ENCODE data around the gene SIX3.

The SIX3 gene

GRCh38 chr2:44937688-44938240, 3.7 kb upstream of the SIX3 start:
- Histone ChIP-seq H3K4me3 (ENCODE audit: low read depth, low read length) (peak overlapping the region; percentile 56; the same call in 1 of the 2 replicates), H3K27ac (ENCODE audit: low read depth, low read length) (no peak overlapping the region), H3K27me3 (ENCODE audit: control insufficient read depth, insufficient read depth, low read length) (peaks cover 98% of the 10 kb centered on the region), H3K36me3 (ENCODE audit: control insufficient read depth, insufficient read depth, low read length) (no peaks in the 10 kb centered on the region), H3K9ac (ENCODE audit: low read depth, low read length) (no peak overlapping the region), H3K9me3 (ENCODE audit: control insufficient read depth, insufficient read depth, low read length) (no peaks in the 10 kb centered on the region), H3K4me1 (ENCODE audit: control insufficient read depth, insufficient read depth, low read length) (peaks cover 39% of the 10 kb centered on the region)

GRCh38 chr2:44938287-44939105, 3.0 kb upstream of the SIX3 start:
- H3K4me3 ChIP-seq (ENCODE audit: low read depth, low read length), result peak overlapping the region; percentile 56
- H3K27ac ChIP-seq (ENCODE audit: low read depth, low read length), result no peak overlapping the region

GRCh38 chr2:44939106-44940048, 2.1 kb upstream of the SIX3 start:
- Histone ChIP-seq H3K9me3 (ENCODE audit: control insufficient read depth, insufficient read depth, low read length) (no peaks in the 10 kb centered on the region), H3K27me3 (ENCODE audit: control insufficient read depth, insufficient read depth, low read length) (peaks cover 98% of the 10 kb centered on the region), H3K9ac (ENCODE audit: low read depth, low read length) (no peak overlapping the region), H3K27ac (ENCODE audit: low read depth, low read length) (no peak overlapping the region), H3K4me1 (ENCODE audit: control insufficient read depth, insufficient read depth, low read length) (peaks cover 31% of the 10 kb centered on the region; the same call in 1 of the 2 replicates), H3K4me3 (ENCODE audit: low read depth, low read length) (peak overlapping the region; percentile 56; the same call in 1 of the 2 replicates), H3K36me3 (ENCODE audit: control insufficient read depth, insufficient read depth, low read length) (no peaks in the 10 kb centered on the region)

More at GRCh38 chr2:44938287-44939105, 3.0 kb upstream of the SIX3 start:
- Histone ChIP-seq H3K9ac (ENCODE audit: low read depth, low read length) (no peak overlapping the region), H3K27me3 (ENCODE audit: control insufficient read depth, insufficient read depth, low read length) (peaks cover 98% of the 10 kb centered on the region), H3K4me1 (ENCODE audit: control insufficient read depth, insufficient read depth, low read length) (peaks cover 33% of the 10 kb centered on the region), H3K36me3 (ENCODE audit: control insufficient read depth, insufficient read depth, low read length) (no peaks in the 10 kb centered on the region), H3K9me3 (ENCODE audit: control insufficient read depth, insufficient read depth, low read length) (no peaks in the 10 kb centered on the region)

- no peak overlapping the region for H3K9ac ChIP-seq (ENCODE audit: low read depth, low read length)
- no peak overlapping the region for H3K4me3 ChIP-seq (ENCODE audit: low read depth, low read length)
- peaks cover 99% of the 10 kb centered on the region for H3K27me3 ChIP-seq (ENCODE audit: control insufficient read depth, insufficient read depth, low read length)
- no peaks in the 10 kb centered on the region for H3K36me3 ChIP-seq (ENCODE audit: control insufficient read depth, insufficient read depth, low read length)
- H3K27ac ChIP-seq (ENCODE audit: low read depth, low read length), result no peak overlapping the region
- no peaks in the 10 kb centered on the region for H3K9me3 ChIP-seq (ENCODE audit: control insufficient read depth, insufficient read depth, low read length)
- peaks cover 31% of the 10 kb centered on the region for H3K4me1 ChIP-seq (ENCODE audit: control insufficient read depth, insufficient read depth, low read length)
Observed at GRCh38 chr2:44940049-44940494, 1.4 kb upstream of the SIX3 start.

- H3K27ac ChIP-seq (ENCODE audit: low read depth, low read length), result no peak overlapping the region
- H3K27me3 ChIP-seq (ENCODE audit: control insufficient read depth, insufficient read depth, low read length), result peaks cover 99% of the 10 kb centered on the region
Observed at GRCh38 chr2:44940732-44941464, 604 bp upstream of the SIX3 start.

GRCh38 chr2:44942304-44943030, 965 bp downstream of the SIX3 start:
- Histone ChIP-seq H3K27ac (ENCODE audit: low read depth, low read length) (no peak overlapping the region), H3K4me1 (ENCODE audit: control insufficient read depth, insufficient read depth, low read length) (peaks cover 36% of the 10 kb centered on the region), H3K27me3 (ENCODE audit: control insufficient read depth, insufficient read depth, low read length) (peaks cover 99% of the 10 kb centered on the region), H3K9me3 (ENCODE audit: control insufficient read depth, insufficient read depth, low read length) (no peaks in the 10 kb centered on the region), H3K4me3 (ENCODE audit: low read depth, low read length) (peak overlapping the region; percentile 17; the same call in 1 of the 2 replicates), H3K36me3 (ENCODE audit: control insufficient read depth, insufficient read depth, low read length) (no peaks in the 10 kb centered on the region), H3K9ac (ENCODE audit: low read depth, low read length) (no peak overlapping the region)

More at GRCh38 chr2:44940732-44941464, 604 bp upstream of the SIX3 start:
- H3K4me3 ChIP-seq (ENCODE audit: low read depth, low read length), result no peak overlapping the region
- no peaks in the 10 kb centered on the region for H3K36me3 ChIP-seq (ENCODE audit: control insufficient read depth, insufficient read depth, low read length)
- H3K9ac ChIP-seq (ENCODE audit: low read depth, low read length), result no peak overlapping the region
- no peaks in the 10 kb centered on the region for H3K9me3 ChIP-seq (ENCODE audit: control insufficient read depth, insufficient read depth, low read length)
- H3K4me1 ChIP-seq (ENCODE audit: control insufficient read depth, insufficient read depth, low read length), result peaks cover 35% of the 10 kb centered on the region

- peaks cover 36% of the 10 kb centered on the region for H3K4me1 ChIP-seq (ENCODE audit: control insufficient read depth, insufficient read depth, low read length)
- H3K27me3 ChIP-seq (ENCODE audit: control insufficient read depth, insufficient read depth, low read length), result peaks cover 100% of the 10 kb centered on the region
- H3K4me3 ChIP-seq (ENCODE audit: low read depth, low read length), result peak overlapping the region; percentile 17; the same call in 1 of the 2 replicates
- no peak overlapping the region for H3K9ac ChIP-seq (ENCODE audit: low read depth, low read length)
- no peaks in the 10 kb centered on the region for H3K36me3 ChIP-seq (ENCODE audit: control insufficient read depth, insufficient read depth, low read length)
- no peak overlapping the region for H3K27ac ChIP-seq (ENCODE audit: low read depth, low read length)
- no peaks in the 10 kb centered on the region for H3K9me3 ChIP-seq (ENCODE audit: control insufficient read depth, insufficient read depth, low read length)
Observed at GRCh38 chr2:44943031-44943692, 1.7 kb downstream of the SIX3 start.

- Histone ChIP-seq H3K27me3 (ENCODE audit: control insufficient read depth, insufficient read depth, low read length) (peaks cover 100% of the 10 kb centered on the region), H3K4me1 (ENCODE audit: control insufficient read depth, insufficient read depth, low read length) (peaks cover 37% of the 10 kb centered on the region), H3K36me3 (ENCODE audit: control insufficient read depth, insufficient read depth, low read length) (no peaks in the 10 kb centered on the region), H3K4me3 (ENCODE audit: low read depth, low read length) (peak overlapping the region; percentile 53; the same call in 1 of the 2 replicates), H3K27ac (ENCODE audit: low read depth, low read length) (no peak overlapping the region), H3K9me3 (ENCODE audit: control insufficient read depth, insufficient read depth, low read length) (no peaks in the 10 kb centered on the region), H3K9ac (ENCODE audit: low read depth, low read length) (no peak overlapping the region)
Observed at GRCh38 chr2:44943693-44944101, 2.2 kb downstream of the SIX3 start.

- Histone ChIP-seq H3K4me1 (ENCODE audit: control insufficient read depth, insufficient read depth, low read length) (peaks cover 43% of the 10 kb centered on the region), H3K9ac (ENCODE audit: low read depth, low read length) (no peak overlapping the region), H3K4me3 (ENCODE audit: low read depth, low read length) (peak overlapping the region; percentile 53; the same call in 1 of the 2 replicates), H3K9me3 (ENCODE audit: control insufficient read depth, insufficient read depth, low read length) (no peaks in the 10 kb centered on the region), H3K36me3 (ENCODE audit: control insufficient read depth, insufficient read depth, low read length) (no peaks in the 10 kb centered on the region), H3K27ac (ENCODE audit: low read depth, low read length) (no peak overlapping the region), H3K27me3 (ENCODE audit: control insufficient read depth, insufficient read depth, low read length) (peaks cover 100% of the 10 kb centered on the region)
Observed at GRCh38 chr2:44944102-44944951, 2.8 kb downstream of the SIX3 start.

Measured in HUES48 (cell line).